GM12873 (cell line): Measurements from ENCODE around the gene RBM5.

Experiments used
- CTCF ChIP-seq: IDR thresholded peaks from 2 replicates; pipeline ENCODE4 v1.5.1; 2012; ENCODE audit warnings: low read depth, mild to moderate bottlenecking, moderate library complexity, low read length, control low read depth; ENCODE audit not compliant: insufficient read depth; ENCODE audit errors: missing control alignments

RBM5 gene

GRCh38 chr3:50111757-50112156 lies 23.0 kb downstream of the RBM5 start:
- TF ChIP-seq CTCF: no peak

- no peak for TF ChIP-seq CTCF
These were observed 23.7 kb downstream of the RBM5 start for GRCh38 chr3:50112462-50112861.

- no peak for TF ChIP-seq CTCF
These were observed 28.4 kb downstream of the RBM5 start for GRCh38 chr3:50117120-50117519.

- no peak for TF ChIP-seq CTCF
These were observed 29.5 kb downstream of the RBM5 start for GRCh38 chr3:50118237-50118636.

- no peak for TF ChIP-seq CTCF
These were observed 31.1 kb downstream of the RBM5 start for GRCh38 chr3:50119786-50120185.

GRCh38 chr3:50120364-50121071 lies 31.8 kb downstream of the RBM5 start:
- no peak for TF ChIP-seq CTCF

GRCh38 chr3:50121072-50122032 lies 32.6 kb downstream of the RBM5 start:
- TF ChIP-seq CTCF: peak; percentile 88
